HEK293 (cell line): Measurements from ENCODE around the gene MAP2K6.
A peak's percentile ranks its signal among the peaks of the same experiment; 100 is the strongest.

Experiments
- CTCF ChIP-seq: fragments of 450-650 bp; formaldehyde crosslinking; IDR thresholded peaks from 2 replicates; pipeline ENCODE4 v1.5.1; 2016; ENCODE audit warnings: missing biosample characterization, missing genetic modification characterization
- TSHZ1 ChIP-seq: fragments of 450-650 bp; formaldehyde crosslinking; IDR thresholded peaks from 2 replicates; pipeline ENCODE4 v1.5.1; 2016; ENCODE audit warnings: missing biosample characterization, missing genetic modification characterization, borderline replicate concordance
- ZBTB17 ChIP-seq: fragments of 450-650 bp; formaldehyde crosslinking; IDR thresholded peaks from 2 replicates; pipeline ENCODE4 v1.5.1; 2016; ENCODE audit warnings: missing biosample characterization, missing genetic modification characterization
- ZFHX2 ChIP-seq: fragments of 450-650 bp; formaldehyde crosslinking; conservative IDR thresholded peaks from 2 replicates; pipeline ENCODE4 v1.5.1; 2016; ENCODE audit warnings: missing biosample characterization, missing genetic modification characterization
- ZNF19 ChIP-seq: fragments of 450-650 bp; formaldehyde crosslinking; IDR thresholded peaks from 2 replicates; pipeline ENCODE4; 2016; ENCODE audit warnings: missing biosample characterization, missing genetic modification characterization, low read depth
- ZNF221 ChIP-seq: fragments of 450-650 bp; formaldehyde crosslinking; IDR thresholded peaks from 2 replicates; pipeline ENCODE4 v1.5.1; 2017; ENCODE audit warnings: missing biosample characterization, missing genetic modification characterization, borderline replicate concordance
- ZNF768 ChIP-seq: fragments of 450-650 bp; formaldehyde crosslinking; IDR thresholded peaks from 2 replicates; pipeline ENCODE4 v1.5.1; 2018; ENCODE audit warnings: missing biosample characterization, mild to moderate bottlenecking, missing genetic modification characterization
- ZNF830 ChIP-seq: fragments of 450-650 bp; IDR thresholded peaks from 2 replicates; pipeline ENCODE4 v1.5.0; 2018; ENCODE audit warnings: missing biosample characterization, missing genetic modification characterization, low read depth, mild to moderate bottlenecking, moderate library complexity
- ZNF837 ChIP-seq: fragments of 450-650 bp; formaldehyde crosslinking; IDR thresholded peaks from 2 replicates; pipeline ENCODE4 v1.5.1; 2016; ENCODE audit warnings: missing biosample characterization, missing genetic modification characterization
- TF ChIP-seq, protein P1 (sequence below): fragments of 450-650 bp; formaldehyde crosslinking; IDR thresholded peaks from 2 replicates; pipeline ENCODE4 v1.5.1; 2016; ENCODE audit warnings: missing biosample characterization, missing genetic modification characterization, low read depth

DNA sequence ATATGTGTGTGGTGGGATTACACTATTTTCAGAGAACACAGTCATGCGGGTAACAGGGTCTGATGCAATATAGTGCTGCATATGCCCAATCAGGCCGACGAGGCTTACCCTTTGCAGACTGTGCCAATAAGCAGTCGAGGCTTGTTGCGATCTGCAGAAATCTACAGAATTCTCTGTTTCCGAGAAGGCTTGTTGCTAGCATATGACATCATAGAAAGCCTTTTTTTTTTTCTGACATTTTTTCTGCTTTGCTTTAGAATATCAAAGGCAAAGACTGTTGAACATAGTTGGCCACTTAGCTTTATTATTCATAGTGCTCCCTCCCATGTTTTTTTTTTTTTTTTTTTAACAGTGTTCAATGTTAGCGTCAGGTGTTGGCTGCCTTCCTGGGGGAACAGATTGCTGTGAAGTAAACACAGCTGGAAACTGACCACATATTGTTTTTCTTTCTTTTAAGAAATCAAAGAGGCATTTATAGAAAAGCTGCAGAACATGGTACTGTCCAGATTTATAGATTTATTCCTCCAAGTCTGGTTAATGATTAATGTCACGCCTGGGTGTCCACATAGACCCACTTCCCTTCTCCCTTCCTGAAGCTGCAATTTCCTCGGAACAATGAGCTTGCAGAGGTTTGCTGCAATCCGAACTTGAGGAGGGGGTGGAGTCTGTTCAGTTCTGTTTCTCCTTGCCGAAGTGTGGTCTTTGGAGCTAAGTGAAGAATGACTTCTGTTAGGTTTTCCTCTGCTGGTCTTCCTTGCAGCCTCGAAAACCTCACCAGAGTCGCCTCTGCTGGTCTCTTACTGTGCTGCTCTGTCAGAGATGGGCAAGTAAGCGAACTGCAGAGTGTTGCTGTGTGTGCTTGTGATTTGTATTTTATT lies 87.3 kb downstream of the MAP2K6 start:
- TF ChIP-seq CTCF (tag by site-specific recombination) = no peak
- no peak for TF ChIP-seq ZNF830 (tag by site-specific recombination)
- TF ChIP-seq ZFHX2 (tag by site-specific recombination) = no peak
- TF ChIP-seq, protein P1, sequence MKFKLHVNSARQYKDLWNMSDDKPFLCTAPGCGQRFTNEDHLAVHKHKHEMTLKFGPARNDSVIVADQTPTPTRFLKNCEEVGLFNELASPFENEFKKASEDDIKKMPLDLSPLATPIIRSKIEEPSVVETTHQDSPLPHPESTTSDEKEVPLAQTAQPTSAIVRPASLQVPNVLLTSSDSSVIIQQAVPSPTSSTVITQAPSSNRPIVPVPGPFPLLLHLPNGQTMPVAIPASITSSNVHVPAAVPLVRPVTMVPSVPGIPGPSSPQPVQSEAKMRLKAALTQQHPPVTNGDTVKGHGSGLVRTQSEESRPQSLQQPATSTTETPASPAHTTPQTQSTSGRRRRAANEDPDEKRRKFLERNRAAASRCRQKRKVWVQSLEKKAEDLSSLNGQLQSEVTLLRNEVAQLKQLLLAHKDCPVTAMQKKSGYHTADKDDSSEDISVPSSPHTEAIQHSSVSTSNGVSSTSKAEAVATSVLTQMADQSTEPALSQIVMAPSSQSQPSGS (tag by site-specific recombination) = peak; percentile 82
- peak; percentile 81 for TF ChIP-seq ZBTB17 (tag by site-specific recombination)
- TF ChIP-seq ZNF837 (tag by site-specific recombination) = no peak
- no peak for TF ChIP-seq TSHZ1
- TF ChIP-seq ZNF19 (tag by site-specific recombination) = no peak
- TF ChIP-seq ZNF768 (tag by site-specific recombination) = no peak
- no peak for TF ChIP-seq ZNF221 (tag by site-specific recombination)
